PC-9 (cell line): ENCODE results near the gene MEI4.

Experiments
- CTCF ChIP-seq: fragments of 200-600 bp; sonication (generic); conservative IDR thresholded peaks from 2 replicates; pipeline ENCODE4 v1.6.1; 2017; ENCODE audit warnings: mixed run types, antibody characterized with exemption, mild to moderate bottlenecking, moderate library complexity
- EZH2 ChIP-seq: fragments of 200-600 bp; sonication (generic); IDR thresholded peaks from 2 replicates; pipeline ENCODE4 v1.8.0; 2017; ENCODE audit warnings: antibody characterized with exemption, low read depth

- TF ChIP-seq CTCF (no peak), EZH2 (no peak)
These were observed 4.3 kb downstream of the MEI4 start for GRCh38 chr6:77656999-77657764.
